Measurements from ENCODE around the gene TAF11. TPM values are rescaled to one million over a fixed set of nuclear protein-coding genes. Genes with fewer than 3 reads are reported as not detected.

Gene TAF11
- total RNA-seq, 1 donor from 2014 or later, result 11.3 TPM

- Histone ChIP-seq H3K4me3 (no peak overlapping the region), H3K4me1 (peaks cover 22% of the 10 kb centered on the region), H3K27ac (no peak overlapping the region), H3K36me3 (no peaks in the 10 kb centered on the region), H3K27me3 (no peaks in the 10 kb centered on the region), H3K9me3 (no peaks in the 10 kb centered on the region)
- intact Hi-C loops (cut with DNase I), result no loop called here
- TF ChIP-seq POLR2AphosphoS5 (IDR thresholded peaks at IDR 0.05; ENCODE audit: insufficient read depth in 1 of 2, low read depth in 1 of 2) (no peak), CTCF (IDR thresholded peaks at IDR 0.05) (no peak), POLR2A (IDR thresholded peaks at IDR 0.05) (no peak)
- DNase-seq (ENCODE audit: extremely low spot score in 2 of 2), result no peak
Observed at GRCh38 chr6:34912715-34913464, 25.0 kb upstream of the TAF11 start.

- Histone ChIP-seq H3K4me1 (peaks cover 16% of the 10 kb centered on the region), H3K27ac (no peak overlapping the region), H3K36me3 (no peaks in the 10 kb centered on the region), H3K4me3 (no peak overlapping the region), H3K9me3 (no peaks in the 10 kb centered on the region), H3K27me3 (no peaks in the 10 kb centered on the region)
- intact Hi-C loops (cut with DNase I), result no loop called here
- no peak for DNase-seq (ENCODE audit: extremely low spot score in 2 of 2)
- no peak for TF ChIP-seq CTCF (IDR thresholded peaks at IDR 0.05)
- TF ChIP-seq POLR2AphosphoS5 (IDR thresholded peaks at IDR 0.05; ENCODE audit: insufficient read depth in 1 of 2, low read depth in 1 of 2), result no peak
- TF ChIP-seq POLR2A (IDR thresholded peaks at IDR 0.05), result no peak
Observed at GRCh38 chr6:34911822-34912221, 24.0 kb upstream of the TAF11 start.

- DNase-seq (ENCODE audit: extremely low spot score in 2 of 2), result no peak
- Histone ChIP-seq H3K4me1 (peaks cover 4% of the 10 kb centered on the region), H3K27ac (no peak overlapping the region), H3K36me3 (no peaks in the 10 kb centered on the region), H3K9me3 (no peaks in the 10 kb centered on the region), H3K27me3 (no peaks in the 10 kb centered on the region), H3K4me3 (no peak overlapping the region)
- intact Hi-C loops (cut with DNase I), result no loop called here
- TF ChIP-seq POLR2AphosphoS5 (IDR thresholded peaks at IDR 0.05; ENCODE audit: insufficient read depth in 1 of 2, low read depth in 1 of 2) (no peak), CTCF (IDR thresholded peaks at IDR 0.05) (no peak), POLR2A (IDR thresholded peaks at IDR 0.05) (no peak)
Observed at GRCh38 chr6:34909320-34909883, 21.6 kb upstream of the TAF11 start.

- Histone ChIP-seq H3K9me3 (no peaks in the 10 kb centered on the region), H3K36me3 (no peaks in the 10 kb centered on the region), H3K4me3 (no peak overlapping the region), H3K4me1 (peaks cover 4% of the 10 kb centered on the region), H3K27me3 (no peaks in the 10 kb centered on the region), H3K27ac (no peak overlapping the region)
- intact Hi-C loops (cut with DNase I), result no loop called here
- DNase-seq (ENCODE audit: extremely low spot score in 2 of 2), result no peak
- TF ChIP-seq POLR2AphosphoS5 (IDR thresholded peaks at IDR 0.05; ENCODE audit: insufficient read depth in 1 of 2, low read depth in 1 of 2) (no peak), POLR2A (IDR thresholded peaks at IDR 0.05) (no peak), CTCF (IDR thresholded peaks at IDR 0.05) (no peak)
Observed at GRCh38 chr6:34908194-34908593, 20.4 kb upstream of the TAF11 start.

- DNase-seq (ENCODE audit: extremely low spot score in 2 of 2), result no peak
- no peak overlapping the region for H3K4me3 ChIP-seq
- intact Hi-C loops (cut with DNase I), result no loop called here
- TF ChIP-seq POLR2AphosphoS5 (IDR thresholded peaks at IDR 0.05; ENCODE audit: insufficient read depth in 1 of 2, low read depth in 1 of 2), result no peak
- no peak for TF ChIP-seq POLR2A (IDR thresholded peaks at IDR 0.05)
- TF ChIP-seq CTCF (IDR thresholded peaks at IDR 0.05), result no peak
- H3K27me3 ChIP-seq, result no peaks in the 10 kb centered on the region
- no peak overlapping the region for H3K27ac ChIP-seq
- no peaks in the 10 kb centered on the region for H3K9me3 ChIP-seq
- peaks cover 4% of the 10 kb centered on the region for H3K4me1 ChIP-seq
- H3K36me3 ChIP-seq, result no peaks in the 10 kb centered on the region
Observed at GRCh38 chr6:34906826-34907225, 19.0 kb upstream of the TAF11 start.

Data from vagina (tissue), 2 donors.